Erythroblast (primary cell): ENCODE results near the gene GHRH.

Experiments used
- GATA1 ChIP-seq: IDR thresholded peaks from 2 replicates; pipeline ENCODE4 v1.6.1; 2011; ENCODE audit warnings: low read depth, mild to moderate bottlenecking, control low read depth, low read length, moderate library complexity
- POLR2A ChIP-seq: IDR thresholded peaks from 2 replicates; pipeline ENCODE4 v1.6.1; 2011; ENCODE audit warnings: mild to moderate bottlenecking, low read length

- TF ChIP-seq POLR2A (no peak), GATA1 (no peak)
Observed at GRCh38 chr20:37257530-37257929, 4.1 kb downstream of the GHRH start.
